GM19025 (cell line): ENCODE data around the gene EPB41L5.
"Not testable (repeated sequence)": the region's sequence is repeated elsewhere in the genome, so short reads cannot be mapped to it uniquely, and the experiment has no call there.

Experiments
- ATAC-seq: cut with Tn5 transposase; IDR thresholded peaks from one replicate; pipeline ENCODE4 v1.9.1; 2021; ENCODE audit warnings: mild to moderate bottlenecking, low read depth, moderate library complexity; ENCODE audit not compliant: unreplicated experiment

EPB41L5 gene

DNA sequence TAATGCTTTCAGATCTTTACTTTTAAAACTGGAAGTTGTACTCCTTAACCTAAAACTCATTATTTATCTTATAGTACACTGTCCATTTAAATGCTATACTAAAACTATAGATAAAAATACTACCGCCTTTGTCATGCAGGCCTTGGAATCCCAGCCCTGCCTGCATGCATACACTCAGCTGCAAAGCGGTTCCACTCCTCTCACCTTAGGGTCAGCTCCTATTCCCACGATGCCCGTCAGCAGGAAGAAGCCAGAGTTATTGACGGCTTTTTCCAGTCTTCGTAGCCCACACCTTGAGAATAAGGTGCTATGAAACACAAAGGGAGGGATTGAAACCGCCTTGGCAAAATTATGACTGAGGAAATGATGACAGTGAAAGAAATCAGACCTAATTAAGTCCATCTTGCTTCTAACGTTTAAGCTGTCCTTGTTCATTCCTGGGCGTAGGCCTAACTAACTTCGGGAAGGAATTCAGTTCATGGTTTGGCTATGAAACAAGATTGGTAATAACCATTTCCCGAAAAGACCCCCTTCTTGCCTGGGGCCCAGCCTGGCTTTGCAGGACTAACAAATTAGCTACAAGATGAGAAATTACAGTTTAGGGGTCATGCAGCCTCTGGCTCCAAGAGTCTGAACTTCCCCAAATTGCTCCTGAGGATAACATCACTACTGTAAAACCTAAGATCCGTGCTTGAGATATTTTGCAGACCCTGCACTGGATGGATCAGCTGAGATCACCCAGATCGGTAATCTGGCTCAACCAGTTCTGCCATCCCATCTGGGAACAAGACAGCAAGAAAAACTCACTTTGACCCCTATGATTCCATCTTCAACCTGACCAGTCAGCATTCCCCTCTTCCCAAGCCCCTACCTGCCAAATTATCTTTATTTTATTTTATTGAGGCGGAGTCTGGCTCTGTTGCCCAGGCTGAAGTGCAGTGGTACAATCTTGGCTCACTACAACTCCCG, 17.1 kb downstream of the EPB41L5 start:
- no peak for ATAC-seq

- ATAC-seq: no peak
Observed at GRCh38 chr2:120032297-120032696, 19.4 kb downstream of the EPB41L5 start.

- ATAC-seq: no peak
Observed at GRCh38 chr2:120034027-120034426, 21.1 kb downstream of the EPB41L5 start.

DNA sequence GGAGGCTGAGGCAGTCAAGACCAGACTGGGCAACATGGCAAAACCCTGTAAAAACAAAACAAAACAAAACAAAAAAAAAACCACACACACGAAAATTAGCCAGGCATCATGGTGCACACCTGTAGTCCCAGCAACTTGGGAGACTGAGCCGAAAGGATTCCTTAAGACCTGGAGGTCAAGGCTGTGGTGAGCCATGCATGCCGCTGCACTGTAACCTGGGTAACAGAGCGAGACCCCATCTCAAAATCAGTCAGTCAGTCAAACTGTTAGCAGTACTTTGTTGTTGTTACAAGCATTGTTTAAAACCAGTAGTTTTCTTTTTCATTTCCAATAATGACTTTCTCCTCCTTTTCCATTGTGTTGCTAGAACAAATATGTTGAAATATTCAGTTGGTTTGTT, 21.7 kb downstream of the EPB41L5 start:
- no peak for ATAC-seq

- no peak for ATAC-seq
Observed at GRCh38 chr2:120036145-120036544, 23.3 kb downstream of the EPB41L5 start.

GRCh38 chr2:120037995-120038541, 25.2 kb downstream of the EPB41L5 start:
- ATAC-seq: no peak

DNA sequence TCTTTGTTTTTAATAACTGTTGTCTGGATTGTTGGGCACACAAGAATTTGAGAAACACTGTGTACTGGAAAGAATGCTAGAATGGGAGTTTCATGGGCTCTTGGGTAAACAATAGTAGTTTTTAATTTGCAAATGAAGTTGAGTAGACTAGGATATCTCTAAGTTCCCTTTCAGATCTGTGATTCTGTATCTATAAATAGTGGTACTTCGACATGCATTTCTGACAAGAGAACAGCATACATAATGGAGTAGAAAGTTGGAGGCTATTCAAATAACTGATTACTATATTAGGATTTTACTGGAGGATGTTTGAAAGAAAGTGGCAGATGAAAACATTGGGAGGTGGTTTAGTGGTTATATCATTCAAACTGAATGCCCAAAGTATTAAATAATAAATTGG, 29.5 kb downstream of the EPB41L5 start:
- ATAC-seq: no peak

DNA sequence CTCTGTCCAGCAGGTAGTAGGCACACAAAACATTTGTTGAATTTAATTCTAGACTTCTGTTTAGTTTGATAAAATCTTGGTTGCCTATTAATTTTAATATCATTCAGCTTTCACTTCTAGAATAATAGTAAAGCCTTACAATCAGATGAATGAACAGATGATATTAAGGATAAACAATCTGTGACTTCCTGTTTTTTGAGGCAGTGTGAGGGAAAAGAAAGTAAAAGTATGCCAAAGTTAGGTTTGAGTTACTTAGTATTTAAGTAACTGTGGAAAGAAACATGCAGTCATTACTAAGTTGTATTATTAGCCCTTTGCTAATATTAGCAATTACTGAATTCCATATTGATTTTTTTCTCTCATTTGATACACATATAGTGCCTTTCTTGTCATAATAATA, 31.5 kb downstream of the EPB41L5 start:
- ATAC-seq: no peak

DNA sequence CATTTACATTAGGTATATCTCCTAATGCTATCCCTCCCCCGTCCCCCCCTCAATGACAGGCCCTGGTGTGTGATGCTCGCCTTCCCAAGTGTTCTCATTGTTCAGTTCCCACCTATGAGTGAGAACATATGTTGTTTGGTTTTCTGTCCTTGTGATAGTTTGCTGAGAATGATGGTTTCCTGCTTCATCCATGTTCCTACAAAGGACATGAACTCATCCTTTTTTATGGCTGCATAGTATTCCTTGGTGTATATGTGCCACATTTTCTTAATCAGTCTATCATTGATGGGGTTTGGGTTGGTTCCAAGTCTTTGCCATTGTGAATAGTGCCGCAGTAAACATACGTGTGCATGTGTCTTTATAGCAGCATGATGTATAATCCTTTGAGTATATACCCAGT, 32.9 kb downstream of the EPB41L5 start:
- ATAC-seq: not testable (repeated sequence)

DNA sequence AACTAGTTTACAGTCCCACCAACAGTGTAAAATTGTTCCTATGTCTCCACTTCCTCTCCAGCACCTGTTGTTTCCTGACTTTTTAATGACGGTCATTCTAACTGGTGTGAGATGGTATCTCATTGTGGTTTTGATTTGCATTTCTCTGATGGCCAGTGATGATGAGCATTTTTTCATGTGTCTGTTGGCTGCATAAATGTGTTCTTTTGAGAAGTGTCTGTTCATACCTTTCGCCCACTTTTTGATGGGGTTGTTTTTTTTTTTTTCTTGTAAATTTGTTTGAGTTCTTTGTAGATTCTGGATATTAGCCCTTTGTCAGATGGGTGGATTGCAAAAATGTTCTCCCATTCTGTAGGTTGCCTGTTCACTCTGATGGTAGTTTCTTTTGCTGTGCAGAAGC, 33.4 kb downstream of the EPB41L5 start:
- not testable (repeated sequence) for ATAC-seq

DNA sequence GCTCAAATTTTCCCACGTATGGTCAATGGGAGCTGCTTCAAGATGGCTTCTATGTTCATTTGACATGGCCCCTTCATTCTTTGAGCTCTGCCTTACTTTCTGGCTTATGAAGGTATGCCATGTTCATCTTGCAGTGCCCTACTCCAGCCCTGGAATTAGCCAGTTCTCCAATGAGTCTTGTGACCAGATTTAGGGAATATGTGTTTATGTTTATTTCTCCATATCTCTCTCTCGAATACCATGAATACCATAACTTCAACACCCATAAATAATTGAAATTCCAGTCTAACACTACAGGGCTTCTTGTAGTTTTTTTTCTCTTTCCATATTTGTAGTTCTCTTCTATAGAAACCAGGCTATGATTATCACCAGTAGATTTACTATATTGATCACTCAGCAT, 39.7 kb downstream of the EPB41L5 start:
- no peak for ATAC-seq

DNA sequence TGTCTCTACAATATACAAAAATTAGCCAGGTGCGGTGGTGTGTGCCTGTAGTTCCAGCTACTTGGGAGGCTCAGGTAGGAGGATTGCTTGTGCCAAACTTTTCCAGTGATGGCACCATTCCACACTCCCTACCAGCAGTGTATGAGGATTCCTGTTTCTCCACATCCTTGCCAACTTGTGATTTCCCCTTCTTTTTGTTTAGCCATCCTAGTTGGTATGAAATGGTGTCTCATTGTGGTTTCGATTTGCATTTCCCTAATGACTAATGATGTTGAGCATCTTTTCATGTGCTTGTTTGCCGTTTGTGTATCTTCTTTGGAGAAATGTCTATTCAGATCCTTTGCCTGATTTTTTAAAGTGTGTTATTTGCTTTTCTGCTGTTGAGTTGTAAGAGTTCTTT, 41.0 kb downstream of the EPB41L5 start:
- ATAC-seq: no peak

- ATAC-seq: no peak
Observed at GRCh38 chr2:120059483-120059882, 46.6 kb downstream of the EPB41L5 start.

DNA sequence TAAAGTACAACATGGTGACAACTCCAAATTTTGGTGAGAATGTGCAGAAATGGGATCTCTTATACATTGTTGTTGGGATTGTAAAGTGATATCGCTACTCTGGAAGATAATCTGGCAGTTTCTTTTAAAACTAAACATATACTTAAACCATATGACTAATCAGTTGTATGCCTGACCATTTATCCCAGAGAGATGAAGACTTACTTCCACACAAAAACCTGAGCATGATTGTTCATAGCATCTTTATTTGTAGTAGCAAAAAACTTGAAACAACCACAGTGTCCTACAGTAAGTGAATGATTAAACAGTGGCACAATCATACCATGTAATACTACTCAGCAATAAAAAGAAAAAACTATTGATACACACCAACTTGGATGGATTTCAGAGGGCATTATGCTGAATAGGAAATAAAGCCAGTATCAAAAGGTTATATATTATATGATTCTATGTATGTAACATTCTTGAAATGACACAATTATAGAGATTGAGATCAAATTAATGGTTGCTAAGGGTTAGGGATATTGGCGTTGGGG, 47.3 kb downstream of the EPB41L5 start:
- no peak for ATAC-seq

DNA sequence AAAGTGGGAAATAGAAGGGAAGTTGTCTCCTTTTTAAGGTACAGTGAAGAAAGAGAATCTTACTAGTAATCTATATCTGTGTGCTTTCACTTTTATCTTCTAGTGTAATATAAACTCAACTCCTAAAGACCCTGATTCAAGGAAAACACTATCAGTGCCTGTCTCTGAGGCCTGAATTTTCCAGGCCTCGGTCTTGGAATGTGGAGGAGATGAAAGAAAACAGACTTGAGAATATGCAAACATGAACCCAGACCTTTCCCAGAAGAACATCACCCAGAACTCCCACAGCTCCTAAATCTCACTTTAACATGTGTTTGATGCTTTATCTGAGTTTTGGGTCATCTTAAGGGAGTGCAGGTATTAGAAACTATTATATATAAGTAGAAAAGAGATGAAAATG, 51.8 kb downstream of the EPB41L5 start:
- no peak for ATAC-seq

- ATAC-seq: no peak
Observed at GRCh38 chr2:120066800-120067547, 54.1 kb downstream of the EPB41L5 start.

GRCh38 chr2:120068040-120068658, 55.3 kb downstream of the EPB41L5 start:
- not testable (repeated sequence) for ATAC-seq

DNA sequence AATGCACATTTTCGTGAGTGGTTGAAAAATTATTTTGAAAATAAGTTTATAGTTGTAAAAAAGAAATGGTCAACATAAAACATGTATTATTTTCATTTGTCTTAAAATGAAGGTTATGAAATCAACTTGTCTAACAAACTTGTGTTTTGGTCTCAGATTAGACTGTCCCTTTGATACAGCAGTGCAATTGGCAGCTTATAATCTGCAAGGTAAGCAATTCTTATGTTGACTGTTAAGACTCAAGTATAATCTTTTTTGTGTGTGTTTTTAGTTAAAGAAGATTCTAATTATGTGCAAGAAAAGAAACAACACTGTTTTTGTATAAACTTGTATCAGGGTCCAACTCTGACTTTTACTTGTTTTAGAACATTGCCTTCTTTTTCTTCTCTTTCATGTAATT, 62.7 kb downstream of the EPB41L5 start:
- ATAC-seq: no peak

DNA sequence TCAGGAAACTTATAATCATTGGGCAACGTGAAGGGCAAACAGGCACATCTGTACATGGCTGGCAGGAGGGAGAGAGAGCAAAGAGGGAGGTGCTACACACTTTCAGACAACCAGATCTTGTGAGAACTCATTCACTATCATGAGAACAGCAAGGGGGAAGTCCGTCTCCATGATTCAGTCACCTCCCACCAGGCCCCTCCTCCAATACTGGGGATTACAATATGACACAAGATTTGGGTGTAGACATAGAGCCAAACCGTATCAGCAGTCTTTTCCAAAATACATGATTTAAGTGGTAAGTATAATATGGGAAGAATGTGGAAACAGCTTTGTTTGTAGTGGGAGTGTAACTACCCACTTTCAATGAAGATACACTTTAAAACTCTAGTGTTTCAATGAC, 65.0 kb downstream of the EPB41L5 start:
- no peak for ATAC-seq

DNA sequence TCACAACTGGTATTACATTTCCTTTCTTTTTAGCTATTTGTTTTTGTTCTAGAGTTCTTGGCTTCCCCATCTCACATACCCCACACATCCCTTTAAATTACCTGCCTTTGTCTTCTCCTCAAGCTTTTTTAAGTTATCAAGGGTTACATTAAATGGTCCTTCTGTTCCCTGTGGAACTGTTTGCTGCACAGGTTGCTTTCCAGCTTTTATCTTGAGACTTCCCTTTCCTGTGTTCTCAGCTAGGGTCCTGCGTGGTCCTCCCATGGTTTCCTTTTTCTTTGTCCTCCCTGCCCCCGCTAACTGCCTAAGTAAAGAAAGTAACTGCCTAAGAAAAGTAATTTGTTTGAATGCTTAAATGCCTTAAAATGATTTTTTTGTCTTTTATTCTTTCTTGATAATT, 66.8 kb downstream of the EPB41L5 start:
- ATAC-seq: no peak

DNA sequence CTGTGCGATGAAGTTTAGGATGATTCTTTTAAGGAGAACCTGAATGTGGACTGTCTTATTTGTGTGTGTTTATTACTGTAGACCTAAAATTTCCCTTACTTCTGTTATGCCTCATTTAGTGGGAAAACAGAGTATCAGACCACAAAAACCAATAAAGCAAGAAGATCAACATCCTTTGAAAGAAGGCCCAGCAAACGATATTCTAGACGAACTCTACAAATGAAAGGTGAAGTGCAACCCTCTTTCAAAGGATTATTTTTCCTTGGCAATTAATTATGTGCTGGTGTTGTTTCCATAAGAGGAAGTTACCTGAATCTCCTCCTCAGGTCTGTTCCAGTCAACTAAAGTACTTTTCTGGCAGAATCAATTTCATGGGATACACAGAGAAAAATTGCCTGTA, 78.6 kb downstream of the EPB41L5 start:
- no peak for ATAC-seq
